Activated CD8-positive, alpha-beta memory T cell treated with anti-CD3 and anti-CD28 coated beads for 1 hour (primary cell): ENCODE data around the gene ZNF565.
"Not testable (repeated sequence)": the region's sequence is repeated elsewhere in the genome, so short reads cannot be mapped to it uniquely, and the experiment has no call there.

Source experiments
- DNase-seq, 2 donors: peaks; one replicate each; pipeline ENCODE4 v3.0.0-alpha.2; 2020; ENCODE audit warnings: low read depth in 1 of 2; ENCODE audit errors: extremely low read depth in 1 of 2

ZNF565 gene

DNA sequence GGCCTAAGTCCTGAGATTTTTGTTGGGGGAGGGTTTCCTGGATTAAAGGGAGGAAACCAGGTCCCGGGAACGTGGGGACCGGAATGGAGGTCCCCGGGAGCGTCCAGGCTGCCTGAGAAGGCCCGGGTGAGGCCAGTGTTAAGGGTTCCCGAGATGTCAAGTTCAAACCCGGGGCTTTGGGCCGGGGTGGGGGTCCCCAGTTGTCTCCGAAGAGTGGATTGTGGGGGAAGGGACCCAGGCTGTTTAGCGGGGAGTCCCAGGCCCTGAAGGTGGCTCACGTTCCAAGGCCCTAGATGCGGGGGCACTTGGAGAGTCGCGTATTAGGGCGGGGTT lies 62.5 kb downstream of the ZNF565 start:
- no peak for DNase-seq

DNA sequence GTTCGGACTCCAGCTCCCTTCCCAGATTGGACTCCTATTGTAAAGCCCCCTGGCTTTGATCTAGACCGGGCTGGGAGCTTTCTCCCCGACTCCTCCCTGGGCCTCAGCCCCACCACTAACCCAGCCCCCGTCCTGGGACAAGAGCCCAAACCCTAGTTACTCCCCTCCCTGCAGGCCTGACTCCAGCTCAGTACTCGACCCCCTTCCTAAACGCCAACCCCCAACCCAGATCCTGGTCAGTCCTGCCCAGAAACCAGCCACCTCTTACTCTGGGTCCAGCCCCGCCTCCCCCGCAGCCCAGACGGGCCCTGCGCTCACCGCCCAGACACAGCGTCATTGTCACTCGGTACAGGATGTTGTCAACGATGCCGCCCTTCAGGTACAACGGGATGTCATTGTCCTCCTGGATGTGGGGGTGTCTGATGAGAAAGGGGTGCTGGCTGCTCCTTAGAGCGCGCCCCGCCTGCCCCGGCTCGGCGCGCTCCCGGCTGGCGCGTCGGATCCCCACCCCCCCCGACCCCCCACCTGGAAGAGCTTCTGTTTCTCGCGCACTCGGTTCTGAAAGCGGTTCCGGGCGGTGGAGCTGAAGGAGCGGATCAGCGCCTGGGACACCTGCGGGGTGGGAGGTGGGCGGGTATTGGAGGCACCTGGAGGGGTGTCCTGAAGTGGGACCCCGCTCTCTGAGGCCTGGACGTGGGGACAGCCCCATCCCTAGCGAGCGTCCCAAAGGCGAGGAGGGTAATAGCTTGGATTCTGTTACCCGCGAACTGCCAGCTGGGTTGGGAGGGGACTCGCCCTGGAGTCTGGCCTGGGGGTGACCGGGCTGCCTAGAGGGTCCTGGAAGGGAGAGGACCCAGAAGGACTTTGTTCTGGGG lies 63.1 kb downstream of the ZNF565 start:
- no peak for DNase-seq

DNA sequence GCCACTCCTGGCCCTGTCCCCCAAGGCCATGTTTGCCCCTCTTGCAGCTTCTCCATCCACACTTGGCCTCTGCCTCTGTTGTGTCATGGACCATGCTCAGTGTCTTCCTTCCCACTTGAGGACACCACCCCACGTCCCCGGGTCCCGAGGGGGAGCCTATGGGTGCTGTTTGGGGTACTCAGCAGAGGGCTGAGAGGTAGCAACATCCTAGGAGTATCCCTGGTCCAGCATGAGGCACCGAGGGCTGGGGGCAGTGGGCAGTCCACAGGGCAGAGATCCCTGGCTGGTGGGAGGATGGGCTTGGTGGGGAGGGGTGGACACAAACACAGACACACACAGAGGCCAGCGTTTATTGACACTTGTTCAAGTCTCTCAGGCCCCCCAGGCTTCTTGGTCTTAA lies 63.9 kb downstream of the ZNF565 start:
- DNase-seq, result no peak

DNA sequence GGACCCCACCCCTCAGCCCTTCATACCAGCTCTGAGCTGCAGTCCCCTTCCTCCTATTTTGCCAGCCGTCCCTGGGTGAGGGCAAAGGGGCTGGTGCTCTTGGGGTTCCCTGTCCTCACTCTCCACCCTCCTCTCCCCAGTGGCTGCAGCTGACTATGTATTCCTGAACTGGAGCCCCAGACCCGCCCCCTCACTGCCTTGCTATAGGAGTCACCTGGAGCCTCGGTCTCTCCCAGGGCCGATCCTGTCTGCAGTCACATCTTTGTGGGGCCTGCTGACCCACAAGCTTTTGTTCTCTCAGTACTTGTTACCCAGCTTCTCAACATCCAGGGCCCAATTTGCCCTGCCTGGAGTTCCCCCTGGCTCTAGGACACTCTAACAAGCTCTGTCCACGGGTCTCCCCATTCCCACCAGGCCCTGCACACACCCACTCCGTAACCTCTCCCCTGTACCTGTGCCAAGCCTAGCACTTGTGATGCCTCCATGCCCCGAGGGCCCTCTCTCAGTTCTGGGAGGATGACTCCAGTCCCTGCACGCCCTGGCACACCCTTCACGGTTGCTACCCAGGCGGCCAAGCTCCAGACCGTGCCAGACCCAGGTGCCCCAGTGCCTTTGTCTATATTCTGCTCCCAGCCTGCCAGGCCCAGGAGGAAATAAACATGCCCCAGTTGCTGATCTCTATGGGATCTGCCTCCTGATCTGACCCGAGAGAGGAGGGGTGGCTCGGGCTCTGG lies 64.6 kb downstream of the ZNF565 start:
- no peak for DNase-seq

DNA sequence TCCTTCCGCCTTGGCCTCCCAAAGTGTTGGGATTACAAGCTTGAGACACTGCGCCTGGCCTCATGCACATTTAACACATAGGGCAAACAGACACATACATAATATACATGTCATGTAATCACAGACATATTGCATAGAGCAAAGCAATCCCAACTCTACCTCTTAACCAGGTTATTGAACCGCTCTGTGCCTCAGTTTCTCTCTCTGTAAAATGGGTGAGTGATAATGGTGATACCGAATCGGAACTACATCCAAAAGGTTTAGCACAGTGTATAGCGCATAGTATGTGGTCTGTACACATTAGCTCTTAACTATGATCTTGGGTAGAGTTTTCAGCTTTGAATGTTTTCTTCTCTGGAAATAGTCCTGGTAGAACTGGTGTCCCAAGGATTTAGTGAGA lies 69.8 kb downstream of the ZNF565 start:
- DNase-seq, result no peak

DNA sequence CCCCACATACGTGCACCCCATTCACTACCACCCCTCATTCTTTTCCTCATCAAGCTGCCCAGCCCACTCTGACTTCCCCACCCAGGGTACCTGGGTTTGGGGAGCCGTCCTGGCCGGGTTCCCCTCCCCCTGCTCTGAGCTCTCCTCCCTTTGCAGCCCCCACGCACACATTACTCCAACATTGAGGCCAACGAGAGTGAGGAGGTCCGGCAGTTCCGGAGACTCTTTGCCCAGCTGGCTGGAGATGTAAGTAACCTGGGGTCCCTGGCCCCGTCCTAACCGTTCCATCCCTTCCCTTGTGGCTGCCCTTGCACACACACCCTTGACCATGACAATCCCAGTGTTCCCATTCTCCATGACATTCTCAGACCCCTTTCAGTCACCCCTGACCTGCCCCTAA lies 72.0 kb downstream of the ZNF565 start:
- DNase-seq, result no peak

DNA sequence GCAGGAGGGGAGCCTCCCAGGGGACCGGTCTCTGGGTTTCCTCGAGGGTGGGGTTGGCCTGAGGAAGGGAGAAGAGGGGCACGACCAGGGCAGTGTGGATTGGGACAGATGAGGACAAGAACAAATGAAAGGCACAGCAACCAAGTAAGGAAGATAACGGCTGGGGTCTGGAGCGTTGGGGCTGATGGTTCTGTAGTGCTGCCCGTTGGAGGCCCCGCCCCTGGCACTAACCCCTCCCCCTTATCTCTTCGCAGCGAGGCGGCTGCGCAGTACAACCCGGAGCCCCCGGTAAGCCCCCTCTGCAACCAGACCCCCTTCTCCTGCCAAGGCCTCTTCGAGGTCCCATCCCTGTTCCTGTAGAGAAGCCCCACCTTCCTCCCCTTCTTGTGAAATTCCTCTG lies 72.4 kb downstream of the ZNF565 start:
- no peak for DNase-seq

DNA sequence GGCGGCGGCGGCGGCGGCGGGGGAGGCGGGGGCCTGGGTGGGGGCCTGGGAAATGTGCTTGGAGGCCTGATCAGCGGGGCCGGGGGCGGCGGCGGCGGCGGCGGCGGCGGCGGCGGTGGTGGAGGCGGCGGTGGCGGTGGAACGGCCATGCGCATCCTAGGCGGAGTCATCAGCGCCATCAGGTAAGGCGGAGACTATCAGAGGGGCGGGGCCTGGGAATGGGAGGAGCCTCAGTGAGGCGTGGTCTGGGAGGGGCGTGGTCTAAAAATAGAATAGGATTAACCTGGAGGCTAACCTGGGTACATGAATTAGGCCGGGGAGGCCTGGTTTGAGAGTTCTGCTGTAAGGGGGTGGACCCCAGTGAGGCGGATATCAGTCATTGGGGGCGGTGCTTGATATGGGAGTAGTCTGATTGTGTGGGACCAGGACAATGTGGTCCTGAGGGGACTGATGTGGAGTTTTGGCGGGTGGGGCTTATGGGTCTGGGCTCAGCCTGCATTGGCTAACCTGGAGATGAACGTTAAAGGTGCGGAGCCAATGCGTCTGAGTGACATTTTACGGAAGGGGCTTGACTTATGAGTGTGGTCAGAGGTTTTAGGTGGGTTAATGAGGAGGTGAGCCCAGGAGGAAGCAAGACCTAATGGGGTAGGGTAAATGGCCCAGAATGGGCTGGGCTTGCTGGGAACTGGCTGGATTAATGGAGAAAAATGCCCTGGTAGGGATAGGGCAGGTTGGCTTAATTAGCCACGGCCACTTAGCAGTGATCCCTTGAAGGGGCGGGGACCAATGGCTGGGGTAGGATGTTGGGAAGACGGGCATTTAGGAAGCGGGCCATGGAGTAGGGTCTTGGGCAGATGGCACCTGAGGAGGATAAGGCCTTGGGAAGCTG lies 73.2 kb downstream of the ZNF565 start:
- peak; percentile 73 to 81 for DNase-seq

DNA sequence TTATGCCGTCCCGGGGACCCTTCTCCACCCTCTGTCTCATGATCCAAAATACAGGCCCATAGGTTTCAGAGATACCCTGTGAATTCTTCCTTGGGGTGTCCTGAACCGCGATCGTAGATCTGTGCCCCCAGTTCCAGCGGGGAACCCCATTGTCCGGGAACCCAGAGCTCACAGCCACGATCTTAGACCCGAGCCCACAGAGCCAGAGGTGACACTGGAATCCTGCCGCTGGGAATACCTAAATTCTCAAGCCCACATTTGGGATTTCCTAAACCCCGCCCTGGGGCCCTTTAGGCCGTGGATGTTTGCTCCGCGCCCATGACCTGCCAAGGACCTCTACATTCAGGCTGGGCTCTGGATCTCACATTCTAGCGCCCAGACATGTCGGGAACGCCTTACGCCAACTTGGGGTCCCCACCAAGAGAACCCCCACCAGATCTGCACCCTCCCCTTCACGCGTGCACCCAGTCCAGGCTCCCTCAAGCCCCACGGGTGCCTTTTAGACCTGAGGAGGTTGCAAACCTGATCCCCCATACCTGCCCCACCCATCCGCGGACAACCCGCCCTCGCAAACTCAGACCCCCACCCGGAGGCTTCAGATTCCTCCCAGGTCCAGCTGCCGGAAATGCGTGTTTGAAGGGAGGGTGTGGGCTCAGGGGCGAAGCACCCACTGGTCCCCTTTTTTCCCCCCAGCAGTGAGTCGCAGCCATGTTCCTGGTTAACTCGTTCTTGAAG lies 74.0 kb downstream of the ZNF565 start:
- DNase-seq, result peak in 1 of 2 donors; percentile 17

DNA sequence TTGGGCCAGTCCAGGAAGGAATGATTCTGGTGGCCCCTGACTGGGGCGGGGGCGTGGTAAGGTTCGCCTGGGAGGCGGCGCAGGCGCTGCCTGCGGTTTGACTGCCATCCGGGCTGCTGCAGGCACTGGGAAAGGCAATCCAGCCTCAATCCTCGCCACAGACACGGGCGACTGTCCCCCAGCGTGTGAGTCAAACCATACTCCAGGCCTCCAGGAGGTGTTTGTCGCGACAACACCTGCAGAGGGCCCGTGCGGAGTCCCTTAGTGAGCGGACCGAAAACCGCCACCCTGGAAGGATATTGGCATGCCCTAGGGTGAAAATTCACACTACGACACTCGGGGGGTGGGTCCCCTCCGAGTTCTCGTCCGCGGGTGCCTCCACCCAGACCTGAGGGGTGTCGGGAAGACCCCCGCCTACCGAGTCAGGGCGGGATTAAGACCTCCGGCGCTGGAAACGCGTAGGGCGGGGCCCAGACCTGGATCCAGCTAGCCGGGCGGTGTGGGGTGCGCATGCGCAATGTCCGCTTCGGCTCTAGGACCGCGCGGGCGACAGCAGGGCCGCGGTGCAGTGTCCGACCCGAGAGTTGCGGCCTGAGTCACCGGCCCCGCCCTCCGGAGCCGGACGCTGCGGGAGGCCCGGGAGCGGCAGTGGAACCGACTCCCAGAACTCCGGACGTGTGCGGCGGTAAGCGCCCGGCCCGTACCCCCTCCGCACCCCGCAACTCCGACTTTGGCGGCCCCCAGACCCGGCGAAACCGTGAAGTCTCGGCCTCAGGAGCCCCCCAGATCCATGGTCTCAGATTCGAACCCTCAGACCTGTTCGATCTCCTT lies 74.8 kb downstream of the ZNF565 start, which contains the start of gene CAPNS1:
Gene CAPNS1 (plus strand): TSS at position 594 of the 831 bp plus-strand sequence. CDS start 946 bp downstream, outside the sequence.
- peak; percentile 84 to 88 for DNase-seq

DNA sequence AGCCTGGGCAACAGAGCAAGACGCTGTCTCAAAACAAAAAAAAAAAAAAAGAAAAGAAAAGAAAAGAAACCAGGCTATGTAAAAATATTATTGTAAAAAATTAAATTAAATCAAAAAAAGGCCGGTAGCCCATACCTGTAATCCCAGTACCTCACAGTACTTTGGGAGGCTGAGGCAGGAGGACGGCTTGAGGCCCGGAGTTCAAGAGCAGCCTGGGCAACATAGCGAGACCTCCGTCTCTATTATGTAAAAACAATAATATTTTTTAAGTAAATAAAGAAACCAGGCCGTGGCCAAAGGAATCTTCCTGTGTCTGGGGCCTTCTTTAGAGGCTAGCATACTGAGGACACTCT lies 75.4 kb downstream of the ZNF565 start:
- no peak for DNase-seq

DNA sequence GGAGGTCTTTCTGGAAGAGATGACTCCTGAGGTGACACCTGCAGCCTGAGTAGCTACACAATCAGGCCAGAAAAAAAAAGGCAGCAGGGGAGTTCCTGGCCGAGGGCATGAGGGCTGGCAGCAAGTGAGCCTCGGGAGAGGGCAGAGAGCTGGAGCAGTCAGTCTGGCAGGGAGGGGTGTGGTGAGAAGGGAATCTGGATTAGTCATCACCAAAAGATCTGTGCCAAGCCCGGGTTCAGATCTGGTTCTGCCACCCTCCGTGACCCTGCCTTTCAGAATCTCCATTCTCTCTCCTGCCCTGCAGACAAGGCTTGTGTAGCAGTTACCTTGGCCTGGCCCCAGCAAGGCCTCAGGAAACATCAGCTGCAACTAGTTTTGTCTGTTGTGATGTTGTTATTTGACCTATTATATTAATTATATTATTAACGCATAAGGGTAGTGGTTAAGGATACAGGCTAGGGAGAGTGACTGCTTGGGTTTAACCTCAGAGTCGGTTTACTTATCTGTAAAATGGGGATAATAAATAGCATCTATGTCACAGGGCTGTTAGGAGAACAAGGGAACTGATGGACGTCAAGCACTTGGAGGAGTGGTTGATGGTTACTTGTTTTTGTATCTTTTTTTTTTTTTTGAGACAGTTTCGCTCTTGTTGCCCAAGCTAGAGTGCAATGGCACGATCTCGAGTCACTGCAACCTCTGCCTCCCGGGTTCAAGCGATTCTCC lies 77.3 kb downstream of the ZNF565 start:
- no peak for DNase-seq

DNA sequence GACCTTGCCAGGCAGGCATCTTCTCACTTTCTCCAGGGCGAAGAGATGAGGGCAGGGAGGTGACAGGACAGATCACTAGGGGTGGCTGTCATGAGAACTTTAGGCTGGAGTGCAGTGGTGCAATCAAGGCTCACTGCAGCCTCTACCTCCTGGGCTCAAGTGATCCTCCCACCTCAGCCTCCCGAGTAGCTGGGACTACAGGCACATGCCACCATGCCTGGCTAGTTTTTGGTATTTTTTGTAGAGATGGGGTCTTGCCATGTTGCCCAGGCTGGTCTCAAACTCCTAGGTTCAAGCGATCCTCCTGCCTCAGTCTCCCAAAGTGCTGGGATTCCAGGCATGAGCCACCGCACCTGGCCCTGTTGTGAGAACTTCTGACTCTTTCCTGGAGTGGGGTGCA lies 79.6 kb downstream of the ZNF565 start:
- not testable (repeated sequence) for DNase-seq
